Peyer's patch (tissue), 4 donors: ENCODE measurements around the gene RIPPLY3.

Source experiments
- CTCF ChIP-seq, 6 experiments: fragments of 450-650 bp in 4 of 6; fragments of 200-600 bp in 2 of 6; sonication (generic) in 1 of 6; IDR thresholded peaks; one replicate each; pipeline ENCODE4 v1.5.1; 2017 to 2019; ENCODE audit warnings: antibody characterized with exemption in 6 of 6, mild to moderate bottlenecking in 3 of 6, moderate library complexity in 1 of 6
- POLR2A ChIP-seq, 2 donors: fragments of 450-650 bp; IDR thresholded peaks; one replicate each; pipeline ENCODE4 v1.5.1; 2017; ENCODE audit warnings: antibody characterized with exemption in 2 of 2, mild to moderate bottlenecking in 2 of 2, moderate library complexity in 2 of 2

- TF ChIP-seq CTCF (IDR thresholded peaks at IDR 0.05) (no peak), POLR2A (IDR thresholded peaks at IDR 0.05) (no peak)
Observed at GRCh38 chr21:37001441-37001840, 5.1 kb upstream of the RIPPLY3 start.
